ENCODE measurements around the gene GRIN1.

Gene GRIN1

DNA sequence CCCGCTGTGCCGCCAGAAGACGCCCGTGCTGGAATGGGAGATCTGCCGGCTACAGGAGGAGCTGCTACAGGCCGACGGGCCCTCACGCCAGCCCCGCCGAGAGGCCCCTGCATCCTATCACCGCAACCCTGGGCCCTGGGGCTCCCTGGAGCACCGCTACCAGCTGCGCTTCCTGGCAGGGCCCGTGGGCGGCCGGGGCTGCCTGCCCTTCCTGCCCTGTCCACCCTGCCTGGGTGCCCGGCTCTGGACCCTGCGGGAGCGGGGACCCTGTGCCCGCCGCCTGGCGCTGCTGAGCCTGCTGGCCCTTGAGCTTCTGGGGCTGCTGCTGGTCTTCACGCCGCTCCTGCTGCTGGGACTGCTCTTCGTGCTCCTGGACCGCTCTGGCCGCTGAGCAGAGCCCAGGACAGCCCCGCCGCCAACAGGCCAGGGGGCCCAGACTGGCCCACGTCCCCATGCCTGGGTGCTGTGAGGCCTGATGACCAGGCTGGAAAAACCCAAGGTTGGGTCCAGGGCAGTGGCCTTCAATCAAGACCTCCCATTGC, 79.3 kb downstream of the GRIN1 start:
- no peak overlapping the region for H3K4me2 ChIP-seq (ENCODE audit: low read depth, low read length, poor library complexity, severe bottlenecking)
- no peaks in the 10 kb centered on the region for H3K36me3 ChIP-seq (ENCODE audit: insufficient read depth, low read length)
- no peaks in the 10 kb centered on the region for H4K20me1 ChIP-seq (ENCODE audit: insufficient read depth, low read length, poor library complexity, severe bottlenecking)
- TF ChIP-seq, protein P1, sequence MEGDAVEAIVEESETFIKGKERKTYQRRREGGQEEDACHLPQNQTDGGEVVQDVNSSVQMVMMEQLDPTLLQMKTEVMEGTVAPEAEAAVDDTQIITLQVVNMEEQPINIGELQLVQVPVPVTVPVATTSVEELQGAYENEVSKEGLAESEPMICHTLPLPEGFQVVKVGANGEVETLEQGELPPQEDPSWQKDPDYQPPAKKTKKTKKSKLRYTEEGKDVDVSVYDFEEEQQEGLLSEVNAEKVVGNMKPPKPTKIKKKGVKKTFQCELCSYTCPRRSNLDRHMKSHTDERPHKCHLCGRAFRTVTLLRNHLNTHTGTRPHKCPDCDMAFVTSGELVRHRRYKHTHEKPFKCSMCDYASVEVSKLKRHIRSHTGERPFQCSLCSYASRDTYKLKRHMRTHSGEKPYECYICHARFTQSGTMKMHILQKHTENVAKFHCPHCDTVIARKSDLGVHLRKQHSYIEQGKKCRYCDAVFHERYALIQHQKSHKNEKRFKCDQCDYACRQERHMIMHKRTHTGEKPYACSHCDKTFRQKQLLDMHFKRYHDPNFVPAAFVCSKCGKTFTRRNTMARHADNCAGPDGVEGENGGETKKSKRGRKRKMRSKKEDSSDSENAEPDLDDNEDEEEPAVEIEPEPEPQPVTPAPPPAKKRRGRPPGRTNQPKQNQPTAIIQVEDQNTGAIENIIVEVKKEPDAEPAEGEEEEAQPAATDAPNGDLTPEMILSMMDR (conservative IDR thresholded peaks at IDR 0.05; ENCODE audit: low read length) = no peak
- peaks cover 7% of the 10 kb centered on the region for H3K4me1 ChIP-seq (ENCODE audit: insufficient read depth, low read length, poor library complexity, severe bottlenecking)
- no peak overlapping the region for H3K9ac ChIP-seq (ENCODE audit: low read depth, low read length, poor library complexity, severe bottlenecking)
- H3K9me2 ChIP-seq (replicated peaks; ENCODE audit: low read depth, low read length) = no peaks in the 10 kb centered on the region
- H3K27me3 ChIP-seq (ENCODE audit: insufficient read depth, low read length, poor library complexity, severe bottlenecking) = no peaks in the 10 kb centered on the region
- no peaks in the 10 kb centered on the region for H3K79me2 ChIP-seq (ENCODE audit: insufficient read depth, low read length)
- H3K4me3 ChIP-seq (ENCODE audit: low read length, poor library complexity, severe bottlenecking) = no peak overlapping the region
- H2AFZ ChIP-seq (ENCODE audit: low read length) = no peak overlapping the region
- no peaks in the 10 kb centered on the region for H3F3A ChIP-seq (ENCODE audit: low read depth)
- H3K9me3 ChIP-seq (ENCODE audit: insufficient read depth, low read depth, low read length) = no peaks in the 10 kb centered on the region
